OCI-LY1 (cell line): Measurements from ENCODE around the gene RNF182.
"Not testable (repeated sequence)": the region's sequence is repeated elsewhere in the genome, so short reads cannot be mapped to it uniquely, and the experiment has no call there.

Experiments used
- H2AFZ ChIP-seq: fragments of 200-600 bp; sonication (generic), shearing (Covaris generic); 2 replicates; pipeline ENCODE4 v1.6.0; 2014; ENCODE audit warnings: antibody characterized with exemption, mild to moderate bottlenecking, low read length
- H3F3A ChIP-seq: fragments of 200-600 bp; sonication (generic), shearing (Covaris generic); 2 replicates; pipeline ENCODE4 v1.6.0; 2014; ENCODE audit warnings: mild to moderate bottlenecking, antibody characterized with exemption, low read length, moderate library complexity; ENCODE audit not compliant: insufficient read depth
- H3K27ac ChIP-seq: fragments of 200-600 bp; sonication (generic); 2 replicates; pipeline ENCODE4 v1.5.1; 2014; ENCODE audit warnings: low read length, mixed run types, mild to moderate bottlenecking, low read depth; ENCODE audit not compliant: poor library complexity, severe bottlenecking
- H3K27me3 ChIP-seq: fragments of 200-600 bp; sonication (generic); 2 replicates; pipeline ENCODE4 v1.6.0; 2014; ENCODE audit warnings: antibody characterized with exemption, mild to moderate bottlenecking, low read length, moderate library complexity; ENCODE audit not compliant: insufficient read depth
- H3K36me3 ChIP-seq: fragments of 200-600 bp; sonication (generic); 2 replicates; pipeline ENCODE4 v1.6.1; 2014; ENCODE audit warnings: mild to moderate bottlenecking, antibody characterized with exemption, low read length, moderate library complexity, mixed read lengths; ENCODE audit not compliant: insufficient read depth
- H3K4me1 ChIP-seq: fragments of 200-600 bp; sonication (generic); 2 replicates; pipeline ENCODE4 v1.5.1; 2014; ENCODE audit warnings: mild to moderate bottlenecking, low read length, moderate library complexity; ENCODE audit not compliant: insufficient read depth, severe bottlenecking
- H3K4me2 ChIP-seq: fragments of 200-600 bp; sonication (generic), shearing (Covaris generic); 2 replicates; pipeline ENCODE4 v1.6.1; 2014; ENCODE audit warnings: low read length
- H3K4me3 ChIP-seq: fragments of 200-600 bp; sonication (generic); 2 replicates; pipeline ENCODE4 v1.5.1; 2014; ENCODE audit warnings: low read length, low read depth, mild to moderate bottlenecking, mixed read lengths; ENCODE audit not compliant: poor library complexity, severe bottlenecking
- H3K79me2 ChIP-seq: fragments of 200-600 bp; shearing (Covaris generic); 2 replicates; pipeline ENCODE4 v1.6.1; 2016; ENCODE audit warnings: mixed run types, low read length, mixed read lengths; ENCODE audit not compliant: insufficient read depth
- H3K9ac ChIP-seq: fragments of 200-600 bp; sonication (generic), shearing (Covaris generic); 2 replicates; pipeline ENCODE4 v1.6.1; 2014; ENCODE audit warnings: mild to moderate bottlenecking, low read length, mixed read lengths
- H3K9me2 ChIP-seq: fragments of 200-600 bp; sonication (generic), shearing (Covaris generic); 2 replicates; pipeline ENCODE4 v1.6.1; 2014; ENCODE audit warnings: low read depth, mild to moderate bottlenecking, low read length, mixed read lengths
- H3K9me3 ChIP-seq: fragments of 200-600 bp; shearing (Covaris generic); 2 replicates; pipeline ENCODE4 v1.6.1; 2014; ENCODE audit warnings: low read length, mixed read lengths
- H4K20me1 ChIP-seq: fragments of 200-600 bp; sonication (generic), shearing (Covaris generic); 2 replicates; pipeline ENCODE4 v1.6.0; 2016; ENCODE audit warnings: mild to moderate bottlenecking, low read length; ENCODE audit not compliant: insufficient read depth
- EZH2 ChIP-seq: fragments of 200-600 bp; sonication (generic), shearing (Covaris generic); IDR thresholded peaks from 2 replicates; pipeline ENCODE4 v1.8.0; 2017; ENCODE audit warnings: borderline replicate concordance, mixed run types, mild to moderate bottlenecking, antibody characterized with exemption, low read length, moderate library complexity, mixed read lengths
- TF ChIP-seq, protein P1 (sequence below): fragments of 200-600 bp; sonication (generic), shearing (Covaris generic); IDR thresholded peaks from 2 replicates; pipeline ENCODE4 v1.5.1; 2017; ENCODE audit warnings: mild to moderate bottlenecking, antibody characterized with exemption, low read length, moderate library complexity, mixed read lengths

The RNF182 gene

GRCh38 chr6:14016935-14017625 lies 92.3 kb downstream of the RNF182 start:
- Histone ChIP-seq H2AFZ (no peak overlapping the region), H3K9me3 (no peaks in the 10 kb centered on the region), H3F3A (no peaks in the 10 kb centered on the region), H3K4me3 (no peak overlapping the region), H4K20me1 (no peaks in the 10 kb centered on the region), H3K27ac (no peak overlapping the region), H3K9ac (no peak overlapping the region), H3K4me1 (no peaks in the 10 kb centered on the region), H3K27me3 (peaks cover 7% of the 10 kb centered on the region; the same call in 1 of the 2 replicates), H3K36me3 (no peaks in the 10 kb centered on the region), H3K79me2 (no peaks in the 10 kb centered on the region), H3K4me2 (no peak overlapping the region), H3K9me2 (no peaks in the 10 kb centered on the region)
- TF ChIP-seq, protein P1, sequence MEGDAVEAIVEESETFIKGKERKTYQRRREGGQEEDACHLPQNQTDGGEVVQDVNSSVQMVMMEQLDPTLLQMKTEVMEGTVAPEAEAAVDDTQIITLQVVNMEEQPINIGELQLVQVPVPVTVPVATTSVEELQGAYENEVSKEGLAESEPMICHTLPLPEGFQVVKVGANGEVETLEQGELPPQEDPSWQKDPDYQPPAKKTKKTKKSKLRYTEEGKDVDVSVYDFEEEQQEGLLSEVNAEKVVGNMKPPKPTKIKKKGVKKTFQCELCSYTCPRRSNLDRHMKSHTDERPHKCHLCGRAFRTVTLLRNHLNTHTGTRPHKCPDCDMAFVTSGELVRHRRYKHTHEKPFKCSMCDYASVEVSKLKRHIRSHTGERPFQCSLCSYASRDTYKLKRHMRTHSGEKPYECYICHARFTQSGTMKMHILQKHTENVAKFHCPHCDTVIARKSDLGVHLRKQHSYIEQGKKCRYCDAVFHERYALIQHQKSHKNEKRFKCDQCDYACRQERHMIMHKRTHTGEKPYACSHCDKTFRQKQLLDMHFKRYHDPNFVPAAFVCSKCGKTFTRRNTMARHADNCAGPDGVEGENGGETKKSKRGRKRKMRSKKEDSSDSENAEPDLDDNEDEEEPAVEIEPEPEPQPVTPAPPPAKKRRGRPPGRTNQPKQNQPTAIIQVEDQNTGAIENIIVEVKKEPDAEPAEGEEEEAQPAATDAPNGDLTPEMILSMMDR: no peak
- TF ChIP-seq EZH2: no peak

- H3K4me3 ChIP-seq: no peak overlapping the region
These were observed 93.1 kb downstream of the RNF182 start for GRCh38 chr6:14017626-14018475.

GRCh38 chr6:14018559-14018958 lies 93.8 kb downstream of the RNF182 start:
- not testable (repeated sequence) for H3K27me3 ChIP-seq, H4K20me1 ChIP-seq, H3F3A ChIP-seq, H3K79me2 ChIP-seq, H3K4me3 ChIP-seq, H3K9me2 ChIP-seq, H3K9ac ChIP-seq, H3K9me3 ChIP-seq, H3K36me3 ChIP-seq, H3K4me1 ChIP-seq, H2AFZ ChIP-seq, H3K4me2 ChIP-seq, H3K27ac ChIP-seq

More at GRCh38 chr6:14017626-14018475, 93.1 kb downstream of the RNF182 start:
- H3K4me1 ChIP-seq: no peaks in the 10 kb centered on the region
- no peak overlapping the region for H3K4me2 ChIP-seq
- H3K27me3 ChIP-seq: peaks cover 7% of the 10 kb centered on the region; the same call in 1 of the 2 replicates
- TF ChIP-seq, protein P1: no peak
- no peak for TF ChIP-seq EZH2
- H3K79me2 ChIP-seq: no peaks in the 10 kb centered on the region
- H3K27ac ChIP-seq: no peak overlapping the region
- no peaks in the 10 kb centered on the region for H3F3A ChIP-seq
- no peak overlapping the region for H3K9ac ChIP-seq
- H3K36me3 ChIP-seq: no peaks in the 10 kb centered on the region
- H4K20me1 ChIP-seq: no peaks in the 10 kb centered on the region
- no peaks in the 10 kb centered on the region for H3K9me3 ChIP-seq
- H2AFZ ChIP-seq: no peak overlapping the region
- no peaks in the 10 kb centered on the region for H3K9me2 ChIP-seq
